ENCODE measurements around the gene C9orf85.

- TF ChIP-seq, protein P1, sequence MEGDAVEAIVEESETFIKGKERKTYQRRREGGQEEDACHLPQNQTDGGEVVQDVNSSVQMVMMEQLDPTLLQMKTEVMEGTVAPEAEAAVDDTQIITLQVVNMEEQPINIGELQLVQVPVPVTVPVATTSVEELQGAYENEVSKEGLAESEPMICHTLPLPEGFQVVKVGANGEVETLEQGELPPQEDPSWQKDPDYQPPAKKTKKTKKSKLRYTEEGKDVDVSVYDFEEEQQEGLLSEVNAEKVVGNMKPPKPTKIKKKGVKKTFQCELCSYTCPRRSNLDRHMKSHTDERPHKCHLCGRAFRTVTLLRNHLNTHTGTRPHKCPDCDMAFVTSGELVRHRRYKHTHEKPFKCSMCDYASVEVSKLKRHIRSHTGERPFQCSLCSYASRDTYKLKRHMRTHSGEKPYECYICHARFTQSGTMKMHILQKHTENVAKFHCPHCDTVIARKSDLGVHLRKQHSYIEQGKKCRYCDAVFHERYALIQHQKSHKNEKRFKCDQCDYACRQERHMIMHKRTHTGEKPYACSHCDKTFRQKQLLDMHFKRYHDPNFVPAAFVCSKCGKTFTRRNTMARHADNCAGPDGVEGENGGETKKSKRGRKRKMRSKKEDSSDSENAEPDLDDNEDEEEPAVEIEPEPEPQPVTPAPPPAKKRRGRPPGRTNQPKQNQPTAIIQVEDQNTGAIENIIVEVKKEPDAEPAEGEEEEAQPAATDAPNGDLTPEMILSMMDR (IDR thresholded peaks at IDR 0.05), result no peak
- TF ChIP-seq TP53 (CRISPR knock-in tag; IDR thresholded peaks at IDR 0.05) (no peak), TEAD4 (CRISPR knock-in tag; IDR thresholded peaks at IDR 0.05) (no peak), ZNF512 (CRISPR knock-in tag; IDR thresholded peaks at IDR 0.05; ENCODE audit: borderline replicate concordance) (no peak), CREB1 (CRISPR knock-in tag; IDR thresholded peaks at IDR 0.05) (no peak), FOXP4 (CRISPR knock-in tag; IDR thresholded peaks at IDR 0.05) (no peak), USF2 (CRISPR knock-in tag; IDR thresholded peaks at IDR 0.05) (no peak)
- TF ChIP-seq, protein P2, sequence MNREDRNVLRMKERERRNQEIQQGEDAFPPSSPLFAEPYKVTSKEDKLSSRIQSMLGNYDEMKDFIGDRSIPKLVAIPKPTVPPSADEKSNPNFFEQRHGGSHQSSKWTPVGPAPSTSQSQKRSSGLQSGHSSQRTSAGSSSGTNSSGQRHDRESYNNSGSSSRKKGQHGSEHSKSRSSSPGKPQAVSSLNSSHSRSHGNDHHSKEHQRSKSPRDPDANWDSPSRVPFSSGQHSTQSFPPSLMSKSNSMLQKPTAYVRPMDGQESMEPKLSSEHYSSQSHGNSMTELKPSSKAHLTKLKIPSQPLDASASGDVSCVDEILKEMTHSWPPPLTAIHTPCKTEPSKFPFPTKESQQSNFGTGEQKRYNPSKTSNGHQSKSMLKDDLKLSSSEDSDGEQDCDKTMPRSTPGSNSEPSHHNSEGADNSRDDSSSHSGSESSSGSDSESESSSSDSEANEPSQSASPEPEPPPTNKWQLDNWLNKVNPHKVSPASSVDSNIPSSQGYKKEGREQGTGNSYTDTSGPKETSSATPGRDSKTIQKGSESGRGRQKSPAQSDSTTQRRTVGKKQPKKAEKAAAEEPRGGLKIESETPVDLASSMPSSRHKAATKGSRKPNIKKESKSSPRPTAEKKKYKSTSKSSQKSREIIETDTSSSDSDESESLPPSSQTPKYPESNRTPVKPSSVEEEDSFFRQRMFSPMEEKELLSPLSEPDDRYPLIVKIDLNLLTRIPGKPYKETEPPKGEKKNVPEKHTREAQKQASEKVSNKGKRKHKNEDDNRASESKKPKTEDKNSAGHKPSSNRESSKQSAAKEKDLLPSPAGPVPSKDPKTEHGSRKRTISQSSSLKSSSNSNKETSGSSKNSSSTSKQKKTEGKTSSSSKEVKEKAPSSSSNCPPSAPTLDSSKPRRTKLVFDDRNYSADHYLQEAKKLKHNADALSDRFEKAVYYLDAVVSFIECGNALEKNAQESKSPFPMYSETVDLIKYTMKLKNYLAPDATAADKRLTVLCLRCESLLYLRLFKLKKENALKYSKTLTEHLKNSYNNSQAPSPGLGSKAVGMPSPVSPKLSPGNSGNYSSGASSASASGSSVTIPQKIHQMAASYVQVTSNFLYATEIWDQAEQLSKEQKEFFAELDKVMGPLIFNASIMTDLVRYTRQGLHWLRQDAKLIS (CRISPR knock-in tag; IDR thresholded peaks at IDR 0.05; ENCODE audit: borderline replicate concordance), result no peak
- TF ChIP-seq, protein P3, sequence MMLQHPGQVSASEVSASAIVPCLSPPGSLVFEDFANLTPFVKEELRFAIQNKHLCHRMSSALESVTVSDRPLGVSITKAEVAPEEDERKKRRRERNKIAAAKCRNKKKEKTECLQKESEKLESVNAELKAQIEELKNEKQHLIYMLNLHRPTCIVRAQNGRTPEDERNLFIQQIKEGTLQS (CRISPR knock-in tag; conservative IDR thresholded peaks at IDR 0.05), result no peak
- TF ChIP-seq, protein P4, sequence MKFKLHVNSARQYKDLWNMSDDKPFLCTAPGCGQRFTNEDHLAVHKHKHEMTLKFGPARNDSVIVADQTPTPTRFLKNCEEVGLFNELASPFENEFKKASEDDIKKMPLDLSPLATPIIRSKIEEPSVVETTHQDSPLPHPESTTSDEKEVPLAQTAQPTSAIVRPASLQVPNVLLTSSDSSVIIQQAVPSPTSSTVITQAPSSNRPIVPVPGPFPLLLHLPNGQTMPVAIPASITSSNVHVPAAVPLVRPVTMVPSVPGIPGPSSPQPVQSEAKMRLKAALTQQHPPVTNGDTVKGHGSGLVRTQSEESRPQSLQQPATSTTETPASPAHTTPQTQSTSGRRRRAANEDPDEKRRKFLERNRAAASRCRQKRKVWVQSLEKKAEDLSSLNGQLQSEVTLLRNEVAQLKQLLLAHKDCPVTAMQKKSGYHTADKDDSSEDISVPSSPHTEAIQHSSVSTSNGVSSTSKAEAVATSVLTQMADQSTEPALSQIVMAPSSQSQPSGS (CRISPR knock-in tag; IDR thresholded peaks at IDR 0.05; ENCODE audit: borderline replicate concordance, low read depth), result no peak
Observed at GRCh38 chr9:71910650-71911060, 784 bp upstream of the C9orf85 start.

Measured in WTC11 (cell line).